Measurements from ENCODE around the gene RUNX2.

DNA sequence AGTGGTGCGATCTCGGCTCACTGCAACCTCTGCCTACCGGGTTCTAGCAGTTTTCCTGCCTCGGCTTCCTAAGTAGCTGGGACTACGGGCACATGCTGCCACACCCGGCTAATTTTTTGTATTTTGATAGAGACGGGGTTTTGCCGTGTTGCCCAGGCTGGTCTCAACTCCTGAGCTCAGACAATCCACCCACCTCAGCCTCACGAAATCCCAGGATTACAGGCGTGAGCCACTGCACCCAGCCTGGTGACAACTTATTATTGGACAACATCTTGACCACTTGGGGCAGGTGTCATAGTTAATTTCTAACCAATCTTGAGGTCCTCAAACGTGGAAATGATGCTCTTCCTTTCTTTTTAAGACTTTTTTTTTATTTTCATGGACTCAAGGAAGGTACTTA is 383.9 kb downstream of the RUNX2 start:
- TF ChIP-seq CTCF (IDR thresholded peaks at IDR 0.05 in 8 of 11, conservative IDR thresholded peaks at IDR 0.05 in 3 of 11) (no peak), POLR2AphosphoS5 (IDR thresholded peaks at IDR 0.05) (no peak), POLR2A (IDR thresholded peaks at IDR 0.05) (no peak)

All from spleen (tissue), 7 donors.